ENCODE results near the gene PTS. TPM values are rescaled to one million over a fixed set of nuclear protein-coding genes. Genes with fewer than 3 reads are reported as not detected.

Gene PTS
- polyA plus RNA-seq, 1 donor from 2014 or later: 160 TPM

- H3K4me3 ChIP-seq (ENCODE audit: low read length): no peak overlapping the region
Observed at GRCh38 chr11:112213753-112214152, 12.5 kb upstream of the PTS start.

GRCh38 chr11:112215621-112216020 lies 10.6 kb upstream of the PTS start:
- no peaks in the 10 kb centered on the region for H3F3A ChIP-seq (ENCODE audit: insufficient read depth, low read length, poor library complexity, severe bottlenecking)
- H4K20me1 ChIP-seq (ENCODE audit: insufficient read depth): no peaks in the 10 kb centered on the region
- H3K4me3 ChIP-seq (ENCODE audit: low read length): no peak overlapping the region
- H3K79me2 ChIP-seq (replicated peaks; ENCODE audit: insufficient read depth, low read length): no peaks in the 10 kb centered on the region
- H2AFZ ChIP-seq (ENCODE audit: low read depth, low read length): no peak overlapping the region
- H3K4me2 ChIP-seq (ENCODE audit: low read length): no peak overlapping the region
- H3K9me3 ChIP-seq (ENCODE audit: low read length): no peaks in the 10 kb centered on the region
- H3K27me3 ChIP-seq (ENCODE audit: insufficient read depth, low read depth, low read length): no peaks in the 10 kb centered on the region
- H3K27ac ChIP-seq (ENCODE audit: low read length): no peak overlapping the region
- H3K9me2 ChIP-seq (ENCODE audit: insufficient read depth, low read length): no peaks in the 10 kb centered on the region
- H3K9ac ChIP-seq (ENCODE audit: low read length): no peak overlapping the region
- H3K36me3 ChIP-seq (ENCODE audit: insufficient read depth, low read length): no peaks in the 10 kb centered on the region
- no peak for TF ChIP-seq RAD21 (conservative IDR thresholded peaks at IDR 0.05)
- TF ChIP-seq CTCF (IDR thresholded peaks at IDR 0.05; ENCODE audit: poor library complexity, severe bottlenecking): no peak
- TF ChIP-seq SMC3 (conservative IDR thresholded peaks at IDR 0.05; ENCODE audit: poor library complexity): no peak
- TF ChIP-seq MXI1 (conservative IDR thresholded peaks at IDR 0.05; ENCODE audit: poor library complexity, severe bottlenecking): no peak
- no peak for TF ChIP-seq EP300 (conservative IDR thresholded peaks at IDR 0.05; ENCODE audit: poor library complexity, severe bottlenecking)
- TF ChIP-seq TAF1 (IDR thresholded peaks at IDR 0.05; ENCODE audit: low read depth): no peak
- no peak for TF ChIP-seq POLR2AphosphoS5 (IDR thresholded peaks at IDR 0.05)

More at GRCh38 chr11:112213753-112214152, 12.5 kb upstream of the PTS start:
- H3K27me3 ChIP-seq (ENCODE audit: insufficient read depth, low read depth, low read length): no peaks in the 10 kb centered on the region
- TF ChIP-seq CTCF (IDR thresholded peaks at IDR 0.05; ENCODE audit: poor library complexity, severe bottlenecking) (no peak), SMC3 (conservative IDR thresholded peaks at IDR 0.05; ENCODE audit: poor library complexity) (no peak), RAD21 (conservative IDR thresholded peaks at IDR 0.05) (no peak), EP300 (conservative IDR thresholded peaks at IDR 0.05; ENCODE audit: poor library complexity, severe bottlenecking) (no peak), MXI1 (conservative IDR thresholded peaks at IDR 0.05; ENCODE audit: poor library complexity, severe bottlenecking) (no peak), TAF1 (IDR thresholded peaks at IDR 0.05; ENCODE audit: low read depth) (no peak), POLR2AphosphoS5 (IDR thresholded peaks at IDR 0.05) (no peak), REST (IDR thresholded peaks at IDR 0.05; ENCODE audit: borderline replicate concordance) (no peak), EZH2 (IDR thresholded peaks at IDR 0.05; ENCODE audit: borderline replicate concordance, insufficient read depth, low read length, poor library complexity, severe bottlenecking) (no peak)
- H3K9me2 ChIP-seq (ENCODE audit: insufficient read depth, low read length): no peaks in the 10 kb centered on the region
- no peaks in the 10 kb centered on the region for H3K9me3 ChIP-seq (ENCODE audit: low read length)
- H3F3A ChIP-seq (ENCODE audit: insufficient read depth, low read length, poor library complexity, severe bottlenecking): no peaks in the 10 kb centered on the region
- H3K36me3 ChIP-seq (ENCODE audit: insufficient read depth, low read length): no peaks in the 10 kb centered on the region
- no peak overlapping the region for H3K4me2 ChIP-seq (ENCODE audit: low read length)
- no peaks in the 10 kb centered on the region for H4K20me1 ChIP-seq (ENCODE audit: insufficient read depth)
- H3K9ac ChIP-seq (ENCODE audit: low read length): no peak overlapping the region
- no peaks in the 10 kb centered on the region for H3K79me2 ChIP-seq (replicated peaks; ENCODE audit: insufficient read depth, low read length)
- H3K27ac ChIP-seq (ENCODE audit: low read length): no peak overlapping the region
- H2AFZ ChIP-seq (ENCODE audit: low read depth, low read length): no peak overlapping the region
